Subcutaneous abdominal adipose tissue (tissue), 5 donors: ENCODE results near the gene MYL6.
A peak's percentile ranks its signal among the peaks of the same experiment; 100 is the strongest.
"Not testable (repeated sequence)": the region's sequence is repeated elsewhere in the genome, so short reads cannot be mapped to it uniquely, and the experiment has no call there.

ENCODE experiments used
- H3K27ac ChIP-seq: one replicate; pipeline ENCODE4 v1.7.0; 2013; ENCODE audit warnings: low read depth, mild to moderate bottlenecking, inconsistent platforms, low read length, moderate library complexity
- H3K27me3 ChIP-seq, 5 donors: one replicate each; pipeline ENCODE4 v1.7.0; 2013; ENCODE audit warnings: low read length in 5 of 5, inconsistent platforms in 1 of 5; ENCODE audit not compliant: control insufficient read depth in 5 of 5, insufficient read depth in 4 of 5
- H3K36me3 ChIP-seq, 5 donors: one replicate each; pipeline ENCODE4 v1.7.0; 2013; ENCODE audit warnings: low read length in 5 of 5; ENCODE audit not compliant: control insufficient read depth in 5 of 5, insufficient read depth in 5 of 5
- H3K4me1 ChIP-seq, 5 donors: one replicate each; pipeline ENCODE4 v1.7.0; 2013; ENCODE audit warnings: low read length in 5 of 5, mild to moderate bottlenecking in 3 of 5, moderate library complexity in 1 of 5; ENCODE audit not compliant: control insufficient read depth in 5 of 5, insufficient read depth in 5 of 5
- H3K4me3 ChIP-seq, 5 donors: one replicate each; pipeline ENCODE4 v1.7.0; 2013; ENCODE audit warnings: low read length in 5 of 5, low read depth in 1 of 5
- H3K9ac ChIP-seq, 5 donors: one replicate each; pipeline ENCODE4 v1.7.0; 2013; ENCODE audit warnings: low read length in 5 of 5, mild to moderate bottlenecking in 4 of 5, moderate library complexity in 3 of 5
- H3K9me3 ChIP-seq, 5 donors: one replicate each; pipeline ENCODE4 v1.7.0; 2013; ENCODE audit warnings: low read length in 5 of 5; ENCODE audit not compliant: control insufficient read depth in 5 of 5
- donor health status: healthy.
- donor health status: healthy.
- donor health status: healthy.
- donor health status: healthy.
- donor health status: healthy.

The MYL6 gene

GRCh38 chr12:56189099-56189917, 31.1 kb downstream of the MYL6 start, which contains the start of gene SMARCC2:
Gene SMARCC2, minus strand, starts transcription at chr12:56189483. Its CDS starts 22 bp downstream, at chr12:56189461.
- H3K27ac ChIP-seq, result peak within 1 kb of the TSS; percentile 95
- H3K27me3 ChIP-seq, result no peaks in the 10 kb centered on the region
- peak within 1 kb of the TSS; percentile 79 to 97 (median 94) for H3K9ac ChIP-seq
- H3K4me1 ChIP-seq, result peaks cover 10 to 46% (median 38%) of the 10 kb centered on the region in 5 donors
- peak within 1 kb of the TSS; percentile 71 to 86 (median 85) for H3K4me3 ChIP-seq
- no peaks in the 10 kb centered on the region for H3K9me3 ChIP-seq
- H3K36me3 ChIP-seq, result peaks cover 6 to 20% (median 14%) of the 10 kb centered on the region in 5 donors

- H3K4me3 ChIP-seq, result peak overlapping the region; percentile 71 to 86 (median 85)
- no peaks in the 10 kb centered on the region for H3K27me3 ChIP-seq
- peak overlapping the region; percentile 79 to 97 (median 94) for H3K9ac ChIP-seq
- H3K36me3 ChIP-seq, result peaks cover 0 to 12% (median 6%) of the 10 kb centered on the region in 5 donors
- no peaks in the 10 kb centered on the region for H3K9me3 ChIP-seq
- H3K4me1 ChIP-seq, result peaks cover 10 to 46% (median 38%) of the 10 kb centered on the region in 5 donors
- peak overlapping the region; percentile 95 for H3K27ac ChIP-seq
Measured at GRCh38 chr12:56189918-56190694, 31.9 kb downstream of the MYL6 start.

- peaks cover 10 to 46% (median 38%) of the 10 kb centered on the region in 5 donors for H3K4me1 ChIP-seq
- H3K27ac ChIP-seq, result peak overlapping the region; percentile 95
- peak overlapping the region in 3 of 5 donors; percentile 79 to 94 (median 86) for H3K9ac ChIP-seq
- no peaks in the 10 kb centered on the region for H3K27me3 ChIP-seq
- H3K9me3 ChIP-seq, result no peaks in the 10 kb centered on the region
- peaks cover 0 to 8% (median 4%) of the 10 kb centered on the region in 5 donors for H3K36me3 ChIP-seq
- H3K4me3 ChIP-seq, result peak overlapping the region; percentile 71 to 86 (median 85)
Measured at GRCh38 chr12:56190695-56191155, 32.6 kb downstream of the MYL6 start.

- H3K9ac ChIP-seq, result peak overlapping the region in 1 of 5 donors; percentile 66
Measured at GRCh38 chr12:56192582-56192981, 34.4 kb downstream of the MYL6 start.

GRCh38 chr12:56193025-56193578, 34.9 kb downstream of the MYL6 start:
- H3K36me3 ChIP-seq, result no peaks in the 10 kb centered on the region
- H3K27ac ChIP-seq, result no peak overlapping the region
- no peaks in the 10 kb centered on the region for H3K9me3 ChIP-seq
- H3K4me1 ChIP-seq, result peaks cover 5 to 34% (median 25%) of the 10 kb centered on the region in 5 donors
- H3K27me3 ChIP-seq, result no peaks in the 10 kb centered on the region
- H3K4me3 ChIP-seq, result no peak overlapping the region
- H3K9ac ChIP-seq, result peak overlapping the region in 1 of 5 donors; percentile 66

More at GRCh38 chr12:56192582-56192981, 34.4 kb downstream of the MYL6 start:
- Histone ChIP-seq H3K4me1 (peaks cover 10 to 39% (median 30%) of the 10 kb centered on the region in 5 donors), H3K4me3 (no peak overlapping the region), H3K27ac (no peak overlapping the region), H3K36me3 (no peaks in the 10 kb centered on the region), H3K27me3 (no peaks in the 10 kb centered on the region), H3K9me3 (no peaks in the 10 kb centered on the region)

GRCh38 chr12:56196818-56197550, 38.8 kb downstream of the MYL6 start:
- H3K36me3 ChIP-seq, H3K9ac ChIP-seq, H3K4me3 ChIP-seq, H3K27me3 ChIP-seq, H3K27ac ChIP-seq, H3K9me3 ChIP-seq: not testable (repeated sequence)
- H3K4me1 ChIP-seq, result peaks cover 0 to 14% (median 6%) of the 10 kb centered on the region in 5 donors

GRCh38 chr12:56197921-56198635, 39.9 kb downstream of the MYL6 start:
- Histone ChIP-seq H3K9me3 (no peaks in the 10 kb centered on the region), H3K27ac (no peak overlapping the region), H3K36me3 (no peaks in the 10 kb centered on the region), H3K27me3 (no peaks in the 10 kb centered on the region), H3K4me3 (no peak overlapping the region), H3K9ac (no peak overlapping the region), H3K4me1 (peaks cover 0 to 15% (median 11%) of the 10 kb centered on the region in 5 donors)

GRCh38 chr12:56198836-56199235, 40.7 kb downstream of the MYL6 start:
- H3K9me3 ChIP-seq, result no peaks in the 10 kb centered on the region
- no peak overlapping the region for H3K27ac ChIP-seq
- no peak overlapping the region for H3K4me3 ChIP-seq
- H3K4me1 ChIP-seq, result peaks cover 0 to 15% (median 11%) of the 10 kb centered on the region in 5 donors
- no peak overlapping the region for H3K9ac ChIP-seq
- no peaks in the 10 kb centered on the region for H3K36me3 ChIP-seq
- H3K27me3 ChIP-seq, result no peaks in the 10 kb centered on the region

- Histone ChIP-seq H3K4me1 (peaks cover 0 to 32% (median 27%) of the 10 kb centered on the region in 5 donors), H3K9ac (peak overlapping the region in 2 of 5 donors; percentile 1 to 26), H3K36me3 (peaks cover 7 to 29% (median 22%) of the 10 kb centered on the region in 5 donors), H3K4me3 (no peak overlapping the region), H3K9me3 (no peaks in the 10 kb centered on the region), H3K27me3 (no peaks in the 10 kb centered on the region), H3K27ac (no peak overlapping the region)
Measured at GRCh38 chr12:56202366-56202765, 44.2 kb downstream of the MYL6 start.
